Activated naive CD4-positive, alpha-beta T cell treated with anti-CD3 and anti-CD28 coated beads, Interleukin-2, amount 50 U/mL, for 16 hours (primary cell): ENCODE measurements around the gene PYGL.
"Not testable (repeated sequence)": the region's sequence is repeated elsewhere in the genome, so short reads cannot be mapped to it uniquely, and the experiment has no call there.

Experiments
- DNase-seq: peaks from one replicate; pipeline ENCODE4 v3.0.0-alpha.2; 2020

The PYGL gene

DNA sequence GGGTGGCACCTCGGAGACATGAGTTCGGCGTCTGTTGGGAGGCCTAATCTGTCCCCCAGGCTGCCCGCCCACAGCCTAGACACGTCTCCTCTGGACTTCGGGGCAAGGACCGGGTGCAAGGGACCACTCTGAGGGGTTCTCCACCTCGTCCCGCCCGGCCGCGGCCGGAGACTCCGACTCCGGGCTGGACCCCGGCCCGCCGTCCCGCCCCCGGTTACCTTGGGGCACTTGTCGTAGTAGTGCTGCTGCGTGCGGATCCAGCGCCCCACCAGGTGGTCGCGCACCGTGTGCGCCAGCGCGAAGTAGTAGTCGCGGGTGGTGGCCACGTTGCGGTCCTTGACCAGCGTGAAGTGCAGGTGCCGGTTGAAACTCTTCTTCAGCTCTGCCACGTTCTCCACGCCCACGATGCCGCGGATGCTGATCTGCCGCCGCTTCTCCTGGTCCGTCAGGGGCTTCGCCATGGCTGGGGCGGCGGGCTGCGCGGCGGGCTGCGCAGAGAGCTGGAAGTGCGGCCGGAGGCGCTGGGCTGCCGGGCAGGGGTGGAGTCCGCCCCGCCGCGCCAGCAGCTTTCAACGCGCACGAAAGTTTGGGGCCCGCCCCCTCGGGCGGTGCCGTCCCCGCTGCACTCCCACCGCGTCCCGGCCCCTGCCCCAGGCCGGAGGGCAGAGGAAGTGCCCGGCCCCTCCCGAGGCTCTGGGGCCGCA lies at the start of gene PYGL:
PYGL (minus strand) TSS at position 541 of the 704 bp plus-strand sequence; CDS start at position 461, 80 bp downstream.
- DNase-seq = peak; percentile 33

DNA sequence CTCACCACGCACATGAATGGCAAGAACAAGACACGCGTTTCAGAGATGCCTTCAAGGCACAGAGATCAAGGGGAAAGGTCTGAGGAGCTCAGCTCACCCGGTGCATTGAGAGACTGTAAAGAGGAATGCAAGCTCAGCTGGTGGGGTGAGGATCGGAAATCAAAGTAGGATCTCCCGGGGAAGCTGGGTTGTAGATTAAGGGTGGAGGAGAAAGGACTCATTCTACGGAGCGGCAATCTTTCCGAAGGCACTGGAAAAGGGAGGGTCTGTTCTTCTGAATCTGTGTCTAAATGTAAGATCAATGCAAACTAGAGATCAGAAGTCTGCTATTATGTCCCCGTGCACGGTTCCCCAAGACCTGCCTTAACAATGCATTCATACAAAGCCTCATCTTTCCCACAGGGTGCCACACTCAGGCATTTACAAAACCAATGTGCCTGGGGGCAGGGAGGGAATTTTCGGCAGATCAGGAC lies 41.6 kb upstream of the PYGL start:
- DNase-seq = no peak

DNA sequence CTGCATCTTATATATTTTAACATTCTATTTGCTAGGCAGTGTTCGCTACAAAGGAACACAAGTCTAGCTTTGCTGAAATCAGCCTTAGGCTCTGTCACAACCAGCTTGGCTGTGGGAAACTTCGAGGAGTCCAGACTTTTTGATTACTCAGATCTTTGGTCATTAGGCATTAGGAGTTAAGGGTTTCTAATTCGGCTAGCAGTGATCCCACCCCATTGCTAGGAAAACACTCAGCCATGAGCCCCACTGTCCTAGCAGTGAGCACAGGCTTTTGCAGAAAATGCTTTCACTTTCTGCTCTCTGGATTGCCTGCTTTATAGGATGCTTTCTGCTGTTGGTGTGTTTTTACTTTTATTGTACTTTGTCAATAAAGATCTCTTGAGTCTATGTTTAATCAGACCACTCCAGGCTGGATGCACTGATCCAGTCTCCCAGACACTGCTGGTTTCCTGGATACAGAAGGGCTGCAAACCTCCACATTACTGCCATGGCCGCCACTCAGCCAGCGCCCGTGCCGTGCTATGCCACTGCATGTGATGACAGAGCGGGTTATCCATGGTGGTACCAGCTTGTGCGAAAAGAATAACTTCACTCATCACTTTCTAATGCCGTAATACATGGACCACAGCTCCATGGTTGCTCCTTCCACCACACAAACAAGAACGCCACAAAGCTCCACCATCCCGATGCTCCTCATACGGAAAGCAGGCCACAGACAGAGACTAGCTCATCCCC lies 41.0 kb upstream of the PYGL start:
- DNase-seq = no peak

GRCh38 chr14:50984036-50984710 lies 39.9 kb upstream of the PYGL start:
- no peak for DNase-seq

- DNase-seq = no peak
These were observed 35.9 kb upstream of the PYGL start for GRCh38 chr14:50979941-50980850.

- DNase-seq = no peak
These were observed 34.6 kb upstream of the PYGL start for GRCh38 chr14:50978888-50979287.

DNA sequence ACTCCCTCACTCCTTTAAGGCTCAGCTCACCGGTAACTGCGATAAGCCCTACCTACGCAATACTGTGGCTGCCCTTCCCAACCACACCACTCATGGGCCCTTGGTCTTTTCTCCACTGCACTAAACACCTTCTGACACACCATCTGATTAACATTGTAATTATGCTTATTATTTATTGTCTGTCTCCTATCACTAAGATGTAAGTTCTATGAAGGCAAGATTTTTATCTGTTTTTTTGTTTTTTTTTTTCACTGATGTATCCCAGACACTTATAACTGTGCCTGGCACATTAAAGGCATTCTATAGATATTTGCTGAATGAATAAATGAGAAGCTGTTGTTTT lies 34.2 kb upstream of the PYGL start:
- DNase-seq = no peak

GRCh38 chr14:50977863-50978528 lies 33.7 kb upstream of the PYGL start:
- no peak for DNase-seq

- no peak for DNase-seq
These were observed 29.8 kb upstream of the PYGL start for GRCh38 chr14:50974118-50974517.

- no peak for DNase-seq
These were observed 28.5 kb upstream of the PYGL start for GRCh38 chr14:50972734-50973133.

GRCh38 chr14:50970886-50971781 lies 26.9 kb upstream of the PYGL start:
- DNase-seq = no peak

- no peak for DNase-seq
These were observed 23.5 kb upstream of the PYGL start for GRCh38 chr14:50967790-50968189.

- DNase-seq = no peak
These were observed 22.8 kb upstream of the PYGL start for GRCh38 chr14:50967103-50967502.

DNA sequence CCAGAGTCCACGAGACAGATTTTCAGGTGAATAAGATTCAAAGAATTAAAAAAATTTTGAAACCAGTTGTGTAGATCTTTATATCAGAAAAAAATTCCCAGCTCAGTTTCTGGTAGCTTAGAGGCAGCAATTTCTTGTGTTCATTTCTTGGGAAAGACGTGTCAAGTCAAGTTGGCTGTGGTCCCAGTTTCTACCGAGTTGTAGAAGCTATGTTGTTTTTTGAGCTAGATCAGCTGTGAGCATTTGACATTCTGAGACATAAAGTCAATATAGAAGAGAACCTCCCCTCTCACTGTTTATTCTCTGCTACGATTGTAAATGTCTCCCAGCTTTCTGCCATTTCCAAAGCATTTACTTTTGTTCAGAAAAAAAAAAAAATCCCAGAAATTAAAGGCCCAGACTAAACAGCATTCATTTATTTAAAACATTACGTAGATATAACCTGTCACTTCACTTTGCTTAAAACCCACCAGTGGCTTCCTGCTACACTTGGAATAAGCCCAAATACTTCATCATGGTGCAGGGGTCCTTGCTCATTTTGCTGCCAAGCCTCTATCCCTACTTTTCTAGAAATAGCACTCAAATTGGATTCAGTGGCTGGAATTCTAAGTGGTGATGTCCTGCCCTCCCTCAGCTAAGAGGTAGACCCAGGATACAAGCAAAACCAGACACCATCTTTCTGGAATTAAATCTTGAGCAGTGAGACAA lies 20.6 kb upstream of the PYGL start:
- no peak for DNase-seq

GRCh38 chr14:50963919-50964318 lies 19.6 kb upstream of the PYGL start:
- DNase-seq = no peak

DNA sequence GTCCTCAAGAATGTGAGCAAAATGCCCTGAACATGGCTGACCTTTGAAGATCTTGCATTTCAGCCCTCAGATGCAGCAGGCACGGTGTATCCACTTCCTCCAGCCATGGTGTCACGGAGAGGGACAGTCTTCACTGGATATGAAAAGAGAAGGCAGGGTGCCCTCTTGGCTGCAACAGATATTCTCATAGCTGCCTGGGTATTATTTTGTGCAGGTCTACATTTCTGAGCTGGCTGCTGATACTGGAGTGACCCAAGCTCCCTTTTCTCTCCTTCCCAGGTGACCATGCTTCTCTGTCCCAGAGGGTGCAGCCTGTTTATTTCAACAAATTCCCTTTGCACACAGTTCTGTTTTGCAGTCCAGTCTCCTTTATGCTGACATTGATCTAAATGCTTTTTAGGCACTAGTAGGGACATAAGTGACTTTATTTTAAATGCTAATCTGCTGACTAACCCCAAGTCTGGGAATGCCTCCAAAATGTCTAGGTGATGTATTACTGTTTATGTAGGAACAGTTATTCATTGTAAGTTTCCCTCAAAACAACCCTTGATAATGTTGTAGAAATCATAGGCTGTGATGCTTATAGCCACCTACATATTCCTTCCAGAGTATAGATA lies 17.4 kb upstream of the PYGL start:
- DNase-seq = no peak

GRCh38 chr14:50957296-50957695 lies 13.0 kb upstream of the PYGL start:
- DNase-seq = no peak

GRCh38 chr14:50956421-50956820 lies 12.1 kb upstream of the PYGL start:
- DNase-seq = not testable (repeated sequence)

- no peak for DNase-seq
These were observed 11.2 kb upstream of the PYGL start for GRCh38 chr14:50955373-50956043.
